HUDEP-2 (cell line): ENCODE data around the gene TSPAN9.

Experiments
- DNase-seq, 76 experiments: peaks; one replicate each; lab custom pipeline; 2025; ENCODE audit not compliant: unreplicated experiment in 76 of 76; lab: John Stamatoyannopoulos, UW

Gene TSPAN9

DNA sequence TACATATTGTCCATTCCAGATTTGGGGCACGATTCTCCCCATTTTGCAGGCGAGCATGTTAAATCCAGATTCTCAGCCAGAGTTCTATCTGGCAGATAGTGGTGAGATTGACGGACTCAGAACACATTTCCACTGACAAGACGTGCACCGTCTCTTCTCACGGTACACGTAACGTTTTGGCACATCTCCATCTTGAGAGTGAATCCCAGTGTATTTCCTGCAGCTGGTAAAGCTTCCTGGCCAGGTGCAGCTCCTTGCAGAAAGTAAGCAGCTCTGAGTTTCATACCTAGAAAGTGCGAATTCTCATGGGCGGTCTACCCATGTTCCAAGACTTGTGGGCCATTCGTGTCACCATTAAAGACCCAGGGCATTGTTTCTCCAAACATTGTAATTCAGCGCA, 102.6 kb downstream of the TSPAN9 start:
- no peak for DNase-seq

DNA sequence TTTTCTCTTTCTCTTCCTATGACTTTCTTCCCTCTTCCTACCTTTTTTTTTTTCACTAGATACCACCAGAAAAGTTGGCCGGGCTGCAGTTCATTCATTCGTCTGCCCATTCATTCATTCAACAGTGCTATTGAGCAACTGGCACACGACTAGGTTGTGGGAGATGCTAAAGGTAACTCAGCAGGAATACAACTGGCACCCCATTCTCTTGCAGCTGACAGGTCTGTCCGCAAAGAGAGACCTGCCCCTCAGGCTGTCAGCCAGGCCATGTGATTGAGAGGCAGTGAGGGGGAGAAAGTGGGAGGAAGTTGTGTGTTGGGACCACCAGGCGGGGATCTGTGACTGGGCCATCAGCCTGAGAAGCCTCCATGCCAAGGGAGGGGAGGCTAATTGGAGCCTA, 105.2 kb downstream of the TSPAN9 start:
- no peak for DNase-seq

DNA sequence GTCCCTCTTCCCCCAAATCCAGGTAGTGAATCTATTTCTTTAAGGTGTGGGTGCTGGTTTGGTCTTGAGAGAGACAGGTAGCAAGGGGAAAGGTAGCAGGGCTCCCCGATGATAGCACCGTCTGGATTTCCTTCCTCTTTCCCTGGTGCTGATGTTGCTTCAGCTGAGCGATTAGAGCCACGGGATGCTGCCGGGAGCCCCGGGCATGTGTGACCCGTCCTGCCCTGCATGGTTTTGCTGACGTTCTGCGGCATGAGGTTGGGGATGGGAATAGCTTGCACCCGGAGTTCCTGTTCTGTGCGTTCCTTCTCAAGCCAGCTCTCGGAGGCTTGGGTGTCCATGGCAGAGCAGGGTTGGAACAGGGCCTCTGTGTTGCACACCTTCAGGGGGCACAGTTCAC, 107.3 kb downstream of the TSPAN9 start:
- DNase-seq: no peak

DNA sequence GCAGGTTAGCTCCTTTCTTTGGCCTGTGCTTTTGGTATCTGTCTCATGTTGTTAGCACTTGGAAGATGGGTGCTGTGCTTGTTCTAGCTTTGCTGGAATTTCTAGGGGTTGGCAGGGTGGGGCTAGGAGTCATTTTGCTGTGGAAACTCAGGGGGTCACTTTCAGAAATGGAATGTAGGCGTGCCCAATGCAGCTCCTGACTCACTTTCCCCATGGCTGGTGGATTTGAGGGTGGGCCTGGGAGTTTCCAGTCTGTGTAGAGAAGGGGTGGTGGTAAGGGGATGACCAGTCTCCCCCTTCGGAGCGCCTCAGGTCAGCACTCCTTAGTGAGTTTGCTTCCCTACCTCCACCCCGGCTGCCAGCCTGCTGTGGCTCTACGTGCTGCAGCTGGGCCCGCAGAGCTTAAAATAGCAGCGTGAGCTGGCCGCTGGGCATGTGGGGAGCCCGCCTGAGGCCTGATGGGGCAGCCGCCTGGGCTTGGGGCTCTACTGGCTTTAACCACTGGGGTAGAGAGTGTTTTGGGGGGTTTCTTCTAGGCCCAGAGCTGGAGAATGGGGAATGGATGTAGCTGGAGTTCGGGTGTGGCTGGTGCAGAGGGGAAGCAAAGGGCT, 108.2 kb downstream of the TSPAN9 start:
- DNase-seq: no peak

DNA sequence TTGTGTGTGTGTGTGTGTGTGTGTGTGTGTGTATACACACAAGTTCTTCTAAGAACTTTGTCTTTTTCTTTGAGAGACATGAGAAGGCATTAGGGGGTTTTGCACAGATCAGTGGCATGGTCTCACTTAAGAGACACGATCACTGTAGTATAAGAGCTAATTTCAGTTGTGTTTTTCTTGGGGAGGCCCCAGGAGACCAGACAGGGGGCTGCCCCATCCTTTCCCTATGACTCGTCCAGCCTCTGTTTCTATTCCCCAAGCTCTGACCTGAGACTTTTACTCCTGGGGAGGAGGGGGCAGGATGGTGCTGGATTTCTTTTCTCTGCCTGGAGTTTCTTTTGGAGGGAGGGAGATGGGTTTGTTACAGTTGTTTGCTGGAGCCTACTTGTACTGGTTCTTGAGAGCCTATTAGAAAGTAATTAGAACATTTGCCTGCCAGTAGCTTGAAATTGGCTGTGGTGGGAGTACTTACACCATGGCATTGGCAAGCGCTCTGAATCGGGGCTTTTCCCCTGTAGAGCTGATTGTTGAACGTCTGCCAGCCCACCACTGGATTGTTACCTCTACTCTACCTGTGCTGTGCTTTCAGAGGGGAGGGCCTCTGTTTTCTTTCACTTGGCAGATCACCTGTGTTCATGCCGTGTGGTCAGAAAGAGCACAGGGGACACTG, 109.5 kb downstream of the TSPAN9 start:
- no peak for DNase-seq

DNA sequence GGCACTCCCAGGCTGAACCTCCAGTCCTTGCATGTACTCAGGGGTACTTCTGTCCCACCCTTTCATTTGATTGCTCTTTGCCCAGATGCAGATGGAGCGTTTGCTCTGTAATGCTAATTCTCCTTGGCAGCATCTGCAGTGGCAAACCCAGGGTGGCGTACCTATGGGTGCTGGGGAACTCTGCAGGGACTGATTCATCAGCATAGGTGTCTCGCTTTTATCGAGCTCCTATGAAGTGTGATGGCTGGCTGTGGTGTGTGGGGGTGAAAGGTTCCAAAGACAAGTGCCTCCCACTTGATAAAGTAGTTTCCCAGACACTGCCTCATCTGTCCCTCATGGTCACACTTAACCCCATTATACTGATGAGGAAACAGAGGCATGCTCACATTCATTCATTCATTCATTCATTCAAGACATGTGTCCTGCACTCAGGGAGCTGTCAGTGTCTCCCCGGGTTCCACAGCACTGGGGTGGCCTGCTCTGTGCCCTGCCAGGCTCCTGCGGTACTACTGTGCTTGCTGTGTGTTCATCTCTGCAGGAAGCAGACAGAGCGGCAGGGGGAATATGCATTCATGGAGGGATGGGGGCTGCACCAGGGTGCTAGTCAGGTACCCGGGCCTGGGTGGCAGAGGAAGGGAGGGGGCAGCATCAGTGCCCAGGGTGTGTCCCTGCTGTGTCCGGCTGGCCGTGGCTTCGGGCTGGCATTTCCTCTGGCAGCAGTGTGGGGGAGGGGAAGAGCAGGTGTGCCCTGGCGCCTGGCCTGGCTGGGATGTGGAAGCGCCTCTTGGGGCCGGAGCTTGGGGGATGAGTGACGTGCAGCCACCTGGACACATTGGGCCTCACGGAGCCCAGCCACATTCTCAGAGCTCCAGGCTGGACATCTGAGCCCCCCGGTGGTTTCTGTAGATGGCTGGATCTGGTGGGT, 110.9 kb downstream of the TSPAN9 start:
- no peak for DNase-seq

DNA sequence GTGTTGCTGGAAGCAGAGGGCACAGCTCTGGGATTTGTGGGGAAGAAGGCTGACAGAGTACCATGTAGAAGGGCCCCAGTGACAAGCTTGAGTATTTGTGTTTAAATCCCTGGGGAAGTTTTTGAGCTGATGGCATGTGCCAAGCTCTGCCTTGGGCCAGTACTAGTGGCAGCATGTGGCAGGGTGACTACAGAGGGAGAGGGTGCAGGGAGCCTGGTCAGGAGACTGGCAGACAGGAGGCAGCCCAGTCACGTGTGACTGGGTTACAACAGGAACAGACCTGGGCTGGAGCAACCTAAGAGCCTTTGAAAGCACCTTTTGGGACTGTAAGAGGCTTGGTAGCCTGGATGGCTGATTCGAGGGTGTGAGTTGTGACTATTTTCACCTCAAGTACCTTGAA, 112.1 kb downstream of the TSPAN9 start:
- DNase-seq: no peak

DNA sequence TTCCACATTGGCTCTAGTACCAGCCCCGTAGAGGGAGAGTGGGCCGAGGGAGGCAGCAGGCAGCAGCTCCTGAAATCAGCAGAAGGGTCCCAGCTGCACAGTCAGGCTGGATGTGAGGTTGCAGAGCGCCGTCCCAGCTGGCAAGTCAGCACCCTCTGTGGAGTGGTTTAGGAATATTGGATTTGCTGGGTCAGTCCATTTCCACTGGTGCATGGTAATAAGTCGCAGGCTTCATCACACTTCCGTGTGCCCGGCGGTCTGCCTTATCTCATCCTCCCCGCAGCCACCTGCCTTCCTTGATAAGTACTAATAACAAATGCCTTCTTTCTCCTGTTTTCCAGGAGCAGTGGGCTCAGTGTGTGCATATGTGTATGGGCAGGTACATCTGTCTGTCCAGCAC, 112.9 kb downstream of the TSPAN9 start:
- DNase-seq: peak in 12 of 76 experiments; percentile 1 to 19 (median 7)

DNA sequence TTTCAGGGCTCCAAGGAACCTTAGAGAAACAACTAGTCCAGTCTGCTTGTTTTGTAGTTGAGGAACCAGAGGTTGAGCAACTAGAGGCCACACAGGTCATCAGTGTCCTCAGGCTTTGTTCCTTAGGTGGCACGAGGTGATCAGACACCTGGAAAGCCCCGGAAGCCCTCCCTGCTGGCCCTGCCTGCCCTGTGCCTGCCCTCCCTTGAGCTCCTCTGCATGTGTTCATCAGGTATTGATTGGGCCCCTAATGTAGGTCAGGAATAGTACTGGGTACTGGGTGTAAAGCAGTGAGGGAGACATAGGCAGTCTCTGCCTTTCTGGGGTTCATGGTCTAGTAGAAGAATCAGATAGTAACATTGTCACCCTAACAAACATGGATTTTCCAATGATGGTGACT, 114.3 kb downstream of the TSPAN9 start:
- DNase-seq: no peak

DNA sequence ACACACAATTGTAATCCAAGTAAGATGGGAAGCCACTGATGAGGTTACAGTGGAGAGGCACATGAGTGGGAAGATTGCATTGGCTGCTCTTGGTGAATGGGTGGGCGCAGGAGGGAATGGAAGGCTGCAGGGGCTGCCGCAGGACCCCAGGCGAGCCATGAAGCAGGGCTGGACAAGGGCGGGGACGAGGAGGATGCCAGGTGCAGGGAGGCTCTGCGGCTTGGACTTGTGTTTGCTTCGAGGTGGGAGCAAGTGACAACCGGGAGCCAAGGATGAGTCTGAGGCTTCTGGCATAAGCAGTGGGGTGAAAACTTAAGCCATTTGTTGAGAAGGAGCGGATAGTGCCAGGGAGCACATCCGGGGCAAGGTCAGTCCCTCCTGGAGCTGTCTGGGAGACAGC, 115.0 kb downstream of the TSPAN9 start:
- DNase-seq: no peak

DNA sequence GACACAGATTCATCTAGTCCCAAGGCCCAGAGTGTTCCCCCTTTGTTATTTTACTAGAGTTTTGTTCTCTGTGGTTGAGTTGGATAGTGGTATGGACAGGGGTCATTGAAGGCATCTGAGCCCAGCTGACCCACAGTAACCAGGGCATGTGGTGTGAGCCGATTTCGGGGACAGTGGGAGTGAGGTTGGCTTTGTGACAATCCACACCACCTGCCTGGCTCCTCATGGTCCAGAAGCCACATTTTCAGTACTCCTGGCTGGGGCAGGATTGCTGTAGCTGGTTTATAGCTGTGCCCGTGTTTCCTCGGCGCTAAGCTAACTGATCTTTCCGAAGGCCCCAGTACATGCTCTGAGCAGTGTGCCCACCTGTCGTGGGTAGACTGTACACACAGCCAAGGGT, 116.0 kb downstream of the TSPAN9 start:
- no peak for DNase-seq

DNA sequence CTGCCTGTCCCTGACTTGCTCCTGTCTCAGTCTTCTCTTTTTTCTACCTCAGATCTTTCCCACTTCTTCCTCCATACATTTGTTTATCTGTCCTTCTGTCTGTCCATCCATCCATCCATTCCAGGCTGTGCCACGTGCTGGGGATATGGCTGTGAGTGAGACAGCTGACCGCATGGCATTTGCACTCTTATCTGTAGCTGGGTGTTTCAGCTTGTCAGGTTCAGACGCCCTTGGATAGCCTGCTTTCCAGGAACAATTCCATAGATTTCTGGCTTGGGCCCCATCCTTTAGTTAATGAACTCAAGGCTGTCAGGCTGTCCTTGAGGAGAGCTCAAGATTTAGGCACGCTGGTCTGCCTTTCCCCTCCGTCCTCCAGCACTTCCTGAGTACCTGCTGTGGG, 116.6 kb downstream of the TSPAN9 start:
- no peak for DNase-seq

DNA sequence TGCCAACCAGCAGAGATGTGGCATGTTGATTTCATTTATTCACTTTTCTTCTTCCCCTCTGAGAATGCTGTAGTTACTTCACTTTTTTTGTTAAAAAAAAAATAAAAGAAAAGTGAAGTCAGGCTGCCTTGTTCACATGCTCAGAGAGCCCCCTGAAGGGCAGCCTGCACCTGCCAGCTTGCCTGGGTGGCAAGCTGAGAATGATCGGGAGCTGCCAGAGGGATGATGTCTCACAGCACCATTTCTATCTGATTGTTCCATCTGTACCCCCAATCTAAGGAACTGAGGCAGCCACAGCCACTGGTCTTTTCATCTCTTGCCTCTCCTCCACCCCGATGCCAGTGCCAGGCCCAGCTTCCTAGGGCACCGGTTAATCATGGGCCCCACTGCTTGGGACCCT, 118.2 kb downstream of the TSPAN9 start:
- DNase-seq: no peak

DNA sequence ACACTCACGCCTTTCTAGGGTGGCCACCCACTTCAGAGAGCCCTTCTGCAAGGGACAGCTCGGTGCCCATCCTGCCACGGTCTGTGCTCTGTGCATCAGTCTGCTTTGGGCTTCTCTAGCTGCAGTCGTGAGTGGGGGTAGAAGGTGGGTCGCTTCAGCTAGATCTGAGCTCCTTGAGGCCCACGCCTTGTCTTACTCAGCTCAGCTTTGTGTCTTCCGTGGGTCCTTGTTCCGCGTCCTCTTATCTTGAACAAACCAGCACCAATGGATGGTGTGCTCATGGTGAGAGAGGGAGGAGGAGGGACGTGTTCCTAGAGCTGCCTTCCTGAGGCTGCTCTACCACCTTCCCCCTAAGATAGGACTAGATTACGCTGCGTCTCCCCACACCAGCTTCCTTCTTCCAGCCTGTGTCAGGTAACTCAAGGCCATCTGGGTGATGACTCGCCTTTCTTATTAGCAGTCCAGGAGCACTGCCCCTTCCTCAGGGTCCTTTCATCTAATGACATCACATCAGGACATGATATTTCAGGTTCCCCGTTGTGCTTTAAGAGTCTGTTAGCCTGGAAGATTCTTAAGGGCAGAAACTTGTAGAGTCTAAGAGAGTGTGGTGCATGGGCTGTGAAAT, 118.8 kb downstream of the TSPAN9 start:
- no peak for DNase-seq

DNA sequence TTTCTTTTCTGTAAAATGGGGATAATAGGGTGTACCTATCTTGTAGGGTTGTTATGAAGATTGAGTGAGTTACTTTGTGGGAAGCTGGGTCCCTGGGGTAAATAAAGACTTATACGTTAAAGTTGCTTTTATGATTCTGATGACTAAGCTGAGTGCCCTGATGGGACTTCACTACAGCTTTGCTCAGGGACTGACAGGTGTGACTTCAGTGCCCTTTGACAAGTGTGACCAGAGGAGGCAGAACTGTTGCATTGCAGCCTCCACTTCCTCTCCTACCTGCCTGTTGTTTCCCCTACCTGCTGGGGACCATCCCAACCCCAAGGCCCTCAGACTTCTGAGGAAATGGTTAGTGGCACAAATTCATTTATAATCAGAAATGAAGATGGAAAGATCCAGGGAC, 119.3 kb downstream of the TSPAN9 start:
- no peak for DNase-seq

DNA sequence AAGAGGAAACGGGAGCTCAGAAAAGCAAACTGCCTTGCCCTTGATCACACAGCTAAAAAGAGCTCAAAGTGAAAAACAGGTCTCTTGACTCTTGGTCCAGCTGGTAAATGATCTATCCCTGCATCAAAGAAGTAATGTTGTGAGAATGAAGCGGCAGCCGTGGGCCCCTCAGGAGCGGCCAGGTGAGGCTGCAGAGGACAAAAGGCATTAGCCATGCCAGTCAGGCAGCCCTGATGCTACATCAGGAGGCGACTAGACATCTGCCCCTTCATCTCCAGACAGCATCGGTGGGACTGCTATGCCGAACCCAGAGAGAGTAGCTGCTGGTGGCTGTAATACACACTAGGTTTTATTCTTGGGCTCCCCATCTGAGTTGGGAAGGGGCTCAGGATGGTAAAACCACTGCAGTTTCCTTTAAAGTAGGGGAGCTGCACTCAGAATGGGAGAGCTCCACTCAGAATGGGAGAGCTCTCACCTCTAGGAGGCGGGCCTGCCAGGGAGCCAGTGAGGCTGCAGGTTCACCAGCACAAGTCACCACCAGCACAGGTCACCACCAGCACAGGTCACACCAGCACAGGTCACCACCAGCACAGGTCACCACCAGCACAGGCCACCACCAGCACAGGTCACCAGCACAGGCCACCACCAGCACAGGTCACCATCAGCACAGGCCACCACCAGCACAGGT, 120.1 kb downstream of the TSPAN9 start:
- no peak for DNase-seq

DNA sequence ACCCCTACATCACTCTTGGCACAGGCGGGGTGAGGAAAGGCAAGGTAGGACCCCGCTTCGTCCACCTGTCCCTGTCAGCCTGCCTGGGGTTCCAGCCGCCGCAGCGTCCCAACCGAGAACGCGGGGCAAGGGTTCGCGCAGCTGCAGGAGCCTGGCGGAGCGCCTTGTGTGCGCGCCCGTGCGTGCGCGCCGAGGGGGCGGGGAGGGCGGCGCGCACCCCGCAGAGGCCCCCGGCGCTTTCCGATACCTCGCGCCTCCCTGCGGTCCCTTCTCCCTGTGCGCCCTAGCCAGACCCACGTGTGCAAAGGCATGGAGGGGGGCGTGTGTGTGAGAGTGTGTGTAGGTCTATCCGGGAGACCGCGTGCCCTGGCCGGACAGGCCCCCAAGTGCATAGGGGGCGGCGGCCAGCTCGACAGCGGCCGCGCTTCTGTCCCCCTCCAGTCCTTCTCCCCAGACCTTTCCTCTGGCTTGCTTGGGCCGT, 122.4 kb downstream of the TSPAN9 start:
- DNase-seq: no peak

DNA sequence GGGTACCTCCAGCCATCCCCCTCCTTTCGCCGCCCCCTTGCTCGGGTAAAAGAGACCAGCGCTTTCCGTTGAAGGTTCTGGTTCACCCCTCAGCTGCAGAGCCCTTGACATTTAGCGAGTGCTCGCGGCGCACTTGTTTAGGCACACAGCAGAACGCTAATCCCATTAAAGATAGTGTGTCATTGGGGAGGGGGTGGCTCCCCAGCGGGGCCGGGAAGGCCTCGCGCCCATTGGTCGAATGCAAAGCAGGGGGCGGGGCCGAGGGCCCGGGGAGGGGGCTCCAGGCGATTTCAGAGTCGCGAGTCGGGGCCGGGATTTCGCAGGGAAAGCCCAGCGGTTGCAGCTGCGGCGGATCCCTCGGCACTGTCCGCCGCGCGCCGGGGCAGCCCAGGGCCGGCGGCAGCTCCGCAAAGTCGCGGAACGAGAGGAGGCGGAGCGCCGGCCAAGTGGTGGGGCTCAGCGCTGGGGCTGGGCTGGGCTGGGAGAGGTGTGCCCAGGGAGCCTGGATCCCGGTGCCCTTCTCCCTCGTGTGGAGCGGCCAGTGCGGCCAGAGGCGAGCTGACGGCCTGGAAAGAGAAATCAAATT, 122.9 kb downstream of the TSPAN9 start:
- DNase-seq: no peak

DNA sequence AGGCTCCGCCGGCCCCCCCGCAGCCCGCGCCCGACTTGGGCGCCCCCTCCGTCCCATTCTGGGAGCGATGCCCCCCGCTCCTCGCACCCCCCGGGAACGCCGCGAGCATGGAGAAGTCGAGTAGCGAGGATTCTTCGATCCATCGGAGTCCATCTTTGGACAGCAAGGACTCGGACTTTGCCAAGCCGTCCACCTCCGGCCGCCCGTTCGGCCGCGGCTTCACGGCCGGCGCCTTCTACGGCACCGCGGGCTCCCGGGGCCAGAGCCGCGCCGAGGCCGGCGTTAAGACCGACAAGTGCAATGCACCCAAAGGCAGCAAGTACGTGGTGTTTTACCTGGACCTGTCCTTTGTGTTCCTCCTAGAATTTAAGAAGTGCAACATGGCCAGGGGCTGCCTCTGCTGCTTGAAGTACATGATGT, 123.6 kb downstream of the TSPAN9 start:
- DNase-seq: no peak

DNA sequence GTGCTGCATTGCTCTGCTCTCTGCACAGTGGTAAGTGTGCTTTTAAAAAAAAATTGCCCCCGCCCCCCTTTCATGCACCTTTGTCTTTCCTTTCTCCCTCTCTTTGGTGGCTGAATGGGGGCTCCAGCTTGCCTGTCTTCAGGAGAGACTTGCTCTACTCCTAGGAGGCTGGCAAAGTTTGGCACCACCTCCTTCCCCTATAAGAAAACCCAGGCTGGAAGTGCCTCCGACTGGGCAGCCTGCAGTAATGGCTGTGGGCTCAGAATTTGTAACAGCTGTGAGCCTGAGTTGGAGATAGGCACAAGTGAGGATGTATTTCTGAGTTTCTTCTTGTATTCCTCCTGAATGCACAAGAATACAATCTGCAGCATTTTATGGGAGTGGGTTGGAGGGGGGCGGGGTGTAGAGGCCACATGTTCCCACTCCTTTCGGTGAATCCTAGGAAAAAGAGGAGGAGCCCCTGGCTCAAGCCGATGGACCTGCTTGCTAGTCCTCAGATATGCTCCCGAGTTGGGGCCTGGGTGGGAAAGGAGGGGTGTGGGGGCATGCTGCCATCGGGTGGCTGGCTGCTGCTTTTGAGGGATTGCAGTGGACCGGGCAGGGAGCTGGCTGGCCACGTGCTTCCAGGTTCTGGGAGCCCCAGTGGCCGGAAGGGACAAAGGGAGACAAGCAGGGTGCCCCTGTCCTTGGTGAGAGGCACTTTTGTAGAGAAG, 124.3 kb downstream of the TSPAN9 start:
- DNase-seq: no peak
